Measurements from ENCODE around the gene YES1.
"Not testable (repeated sequence)": the region's sequence is repeated elsewhere in the genome, so short reads cannot be mapped to it uniquely, and the experiment has no call there.

Gene YES1

GRCh38 chr18:805755-806110 is 6.3 kb downstream of the YES1 start:
- H3K4me1 ChIP-seq (ENCODE audit: control insufficient read depth in 1 of 2, insufficient read depth in 2 of 2, low read length in 2 of 2) = peaks cover 6 to 16% of the 10 kb centered on the region in 2 donors

GRCh38 chr18:805008-805754 is 6.9 kb downstream of the YES1 start:
- Histone ChIP-seq H3K27me3 (ENCODE audit: low read depth, low read length) (no peaks in the 10 kb centered on the region), H3K4me3 (ENCODE audit: low read depth in 1 of 2, low read length in 2 of 2) (peak overlapping the region in 1 of 2 donors; percentile 43), H3K9me3 (ENCODE audit: control insufficient read depth in 1 of 2, low read length in 2 of 2) (no peaks in the 10 kb centered on the region), H3K36me3 (ENCODE audit: control insufficient read depth in 1 of 2, insufficient read depth in 2 of 2, low read length in 2 of 2) (no peaks in the 10 kb centered on the region), H3K27ac (ENCODE audit: low read length) (peak overlapping the region; percentile 13), H3K4me1 (ENCODE audit: control insufficient read depth in 1 of 2, insufficient read depth in 2 of 2, low read length in 2 of 2) (peaks cover 6 to 10% of the 10 kb centered on the region in 2 donors)

More at GRCh38 chr18:805755-806110, 6.3 kb downstream of the YES1 start:
- H3K36me3 ChIP-seq (ENCODE audit: control insufficient read depth in 1 of 2, insufficient read depth in 2 of 2, low read length in 2 of 2) = no peaks in the 10 kb centered on the region
- no peaks in the 10 kb centered on the region for H3K9me3 ChIP-seq (ENCODE audit: control insufficient read depth in 1 of 2, low read length in 2 of 2)
- H3K27ac ChIP-seq (ENCODE audit: low read length) = peak overlapping the region; percentile 13
- H3K4me3 ChIP-seq (ENCODE audit: low read depth in 1 of 2, low read length in 2 of 2) = peak overlapping the region in 1 of 2 donors; percentile 43
- no peaks in the 10 kb centered on the region for H3K27me3 ChIP-seq (ENCODE audit: low read depth, low read length)

- H3K4me3 ChIP-seq (ENCODE audit: low read depth in 1 of 2, low read length in 2 of 2) = no peak overlapping the region
- H3K27me3 ChIP-seq (ENCODE audit: low read depth, low read length) = no peaks in the 10 kb centered on the region
- peaks cover 4 to 6% of the 10 kb centered on the region in 2 donors for H3K4me1 ChIP-seq (ENCODE audit: control insufficient read depth in 1 of 2, insufficient read depth in 2 of 2, low read length in 2 of 2)
Observed at GRCh38 chr18:801137-801536, 10.9 kb downstream of the YES1 start.

DNA sequence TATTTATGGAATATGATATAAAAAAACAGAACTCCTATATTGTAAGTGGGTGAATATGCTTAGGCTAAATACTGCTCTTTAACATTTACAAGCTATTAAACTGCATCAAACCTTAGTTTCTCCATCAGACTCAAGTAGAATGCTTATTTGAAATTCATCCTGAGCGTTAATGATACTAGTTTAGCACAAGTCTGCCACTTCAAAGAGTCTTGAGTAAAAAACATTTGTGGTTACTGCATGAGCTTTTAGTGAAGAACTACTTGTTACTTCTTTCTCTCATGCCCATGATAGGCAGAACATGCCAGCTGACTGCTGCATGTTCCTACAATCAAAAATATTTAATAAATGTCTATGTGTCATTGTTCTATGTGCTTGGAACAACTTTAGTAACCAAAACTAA is 12.1 kb downstream of the YES1 start:
- H3K27ac ChIP-seq (ENCODE audit: low read length) = no peak overlapping the region
- no peaks in the 10 kb centered on the region for H3K27me3 ChIP-seq (ENCODE audit: low read depth, low read length)
- no peak overlapping the region for H3K4me3 ChIP-seq (ENCODE audit: low read depth in 1 of 2, low read length in 2 of 2)
- H3K36me3 ChIP-seq (ENCODE audit: control insufficient read depth in 1 of 2, insufficient read depth in 2 of 2, low read length in 2 of 2) = no peaks in the 10 kb centered on the region
- no peaks in the 10 kb centered on the region for H3K9me3 ChIP-seq (ENCODE audit: control insufficient read depth in 1 of 2, low read length in 2 of 2)
- H3K4me1 ChIP-seq (ENCODE audit: control insufficient read depth in 1 of 2, insufficient read depth in 2 of 2, low read length in 2 of 2) = peaks cover 0 to under 1% of the 10 kb centered on the region in 2 donors

More at GRCh38 chr18:801137-801536, 10.9 kb downstream of the YES1 start:
- H3K36me3 ChIP-seq (ENCODE audit: control insufficient read depth in 1 of 2, insufficient read depth in 2 of 2, low read length in 2 of 2) = no peaks in the 10 kb centered on the region
- no peak overlapping the region for H3K27ac ChIP-seq (ENCODE audit: low read length)
- no peaks in the 10 kb centered on the region for H3K9me3 ChIP-seq (ENCODE audit: control insufficient read depth in 1 of 2, low read length in 2 of 2)

GRCh38 chr18:795383-795782 is 16.7 kb downstream of the YES1 start:
- not testable (repeated sequence) for H3K36me3 ChIP-seq (ENCODE audit: control insufficient read depth in 1 of 2, insufficient read depth in 2 of 2, low read length in 2 of 2); H3K27ac ChIP-seq (ENCODE audit: low read length); H3K27me3 ChIP-seq (ENCODE audit: low read depth, low read length); H3K9me3 ChIP-seq (ENCODE audit: control insufficient read depth in 1 of 2, low read length in 2 of 2); H3K4me1 ChIP-seq (ENCODE audit: control insufficient read depth in 1 of 2, insufficient read depth in 2 of 2, low read length in 2 of 2); H3K4me3 ChIP-seq (ENCODE audit: low read depth in 1 of 2, low read length in 2 of 2)

DNA sequence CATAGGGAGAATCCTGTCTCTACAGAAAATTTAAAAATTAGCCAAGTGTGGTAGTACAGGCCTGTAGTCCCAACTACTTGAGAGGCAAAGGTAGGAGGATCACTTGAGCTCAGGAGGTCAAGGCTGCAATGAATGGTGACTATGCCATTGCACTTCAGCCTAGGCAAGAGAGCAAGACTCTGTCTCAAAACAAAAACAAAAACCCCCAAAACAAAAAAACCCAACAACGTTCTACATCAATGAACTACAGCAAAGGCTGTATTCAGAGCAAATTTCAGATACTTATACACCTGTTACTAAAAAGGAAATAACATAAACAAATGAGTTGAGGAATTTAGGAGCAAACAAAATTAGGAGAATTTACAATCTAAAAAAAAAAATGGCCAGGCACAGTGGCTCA is 22.6 kb downstream of the YES1 start:
- no peaks in the 10 kb centered on the region for H3K36me3 ChIP-seq (ENCODE audit: control insufficient read depth in 1 of 2, insufficient read depth in 2 of 2, low read length in 2 of 2)
- H3K27me3 ChIP-seq (ENCODE audit: low read depth, low read length) = no peaks in the 10 kb centered on the region

DNA sequence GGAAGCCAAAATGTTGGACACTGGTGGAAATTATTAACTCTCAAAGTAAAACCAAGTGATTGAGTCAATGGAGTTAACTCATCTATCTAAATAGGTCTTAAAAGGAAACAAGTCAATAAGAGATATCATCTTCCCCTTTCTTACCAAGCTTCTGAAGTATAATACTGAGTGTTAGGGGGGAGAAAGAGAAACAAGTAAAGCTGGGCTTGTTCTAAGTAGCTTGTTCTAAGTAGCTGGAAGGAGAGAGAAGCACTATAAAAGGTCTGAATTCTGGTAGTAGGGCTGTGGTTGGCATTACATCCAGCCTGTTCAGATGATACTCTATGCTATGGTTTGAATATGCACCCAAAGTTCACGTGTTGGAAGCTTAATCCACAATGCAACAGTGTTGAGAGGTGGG is 26.8 kb downstream of the YES1 start:
- H3K27ac ChIP-seq (ENCODE audit: low read length) = no peak overlapping the region
- H3K9me3 ChIP-seq (ENCODE audit: control insufficient read depth in 1 of 2, low read length in 2 of 2) = no peaks in the 10 kb centered on the region
- H3K27me3 ChIP-seq (ENCODE audit: low read depth, low read length) = no peaks in the 10 kb centered on the region
- H3K36me3 ChIP-seq (ENCODE audit: control insufficient read depth in 1 of 2, insufficient read depth in 2 of 2, low read length in 2 of 2) = no peaks in the 10 kb centered on the region
- H3K4me3 ChIP-seq (ENCODE audit: low read depth in 1 of 2, low read length in 2 of 2) = no peak overlapping the region
- peaks cover 5 to 15% of the 10 kb centered on the region in 2 donors for H3K4me1 ChIP-seq (ENCODE audit: control insufficient read depth in 1 of 2, insufficient read depth in 2 of 2, low read length in 2 of 2)

More for the DNA sequence above, 22.6 kb downstream of the YES1 start:
- peaks cover 5 to 13% of the 10 kb centered on the region in 2 donors for H3K4me1 ChIP-seq (ENCODE audit: control insufficient read depth in 1 of 2, insufficient read depth in 2 of 2, low read length in 2 of 2)
- no peak overlapping the region for H3K27ac ChIP-seq (ENCODE audit: low read length)
- no peak overlapping the region for H3K4me3 ChIP-seq (ENCODE audit: low read depth in 1 of 2, low read length in 2 of 2)
- H3K9me3 ChIP-seq (ENCODE audit: control insufficient read depth in 1 of 2, low read length in 2 of 2) = no peaks in the 10 kb centered on the region

DNA sequence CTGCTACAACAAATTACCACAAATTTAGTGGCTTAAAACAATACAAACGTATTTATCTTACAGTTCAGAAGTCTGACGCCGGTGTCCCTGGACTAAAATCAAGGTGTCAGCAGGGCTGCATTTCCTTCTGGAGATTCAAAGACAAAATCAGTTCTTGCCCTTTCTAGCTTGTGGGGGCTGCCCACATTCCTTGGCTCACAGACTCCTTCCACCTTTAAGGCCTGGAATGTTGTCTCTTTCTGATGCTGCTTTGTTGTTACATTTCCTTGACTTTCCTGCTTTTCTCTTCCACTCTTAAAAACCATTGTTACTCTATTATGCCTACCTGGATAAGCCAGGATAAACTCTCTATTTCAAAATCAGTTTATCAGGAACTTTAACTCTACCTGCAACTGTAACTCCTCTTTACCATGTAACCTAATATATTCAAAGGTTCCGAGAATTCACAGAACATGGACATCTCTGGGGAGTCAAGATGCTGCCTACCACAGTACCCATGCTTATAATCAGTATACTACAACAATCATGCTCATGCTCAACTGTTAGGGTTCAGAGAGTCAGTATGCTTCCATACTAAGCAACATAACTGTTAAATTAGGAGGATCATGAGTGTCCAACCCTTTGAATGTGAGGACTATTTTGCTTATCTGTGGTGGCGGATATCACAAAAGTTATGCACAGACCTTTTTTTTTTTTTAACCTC is 27.4 kb downstream of the YES1 start:
- Histone ChIP-seq H3K4me3 (ENCODE audit: low read depth in 1 of 2, low read length in 2 of 2) (no peak overlapping the region), H3K27ac (ENCODE audit: low read length) (no peak overlapping the region), H3K4me1 (ENCODE audit: control insufficient read depth in 1 of 2, insufficient read depth in 2 of 2, low read length in 2 of 2) (peaks cover 5 to 18% of the 10 kb centered on the region in 2 donors), H3K9me3 (ENCODE audit: control insufficient read depth in 1 of 2, low read length in 2 of 2) (no peaks in the 10 kb centered on the region), H3K27me3 (ENCODE audit: low read depth, low read length) (no peaks in the 10 kb centered on the region), H3K36me3 (ENCODE audit: control insufficient read depth in 1 of 2, insufficient read depth in 2 of 2, low read length in 2 of 2) (no peaks in the 10 kb centered on the region)

GRCh38 chr18:778194-778927 is 33.7 kb downstream of the YES1 start:
- H3K27ac ChIP-seq (ENCODE audit: low read length) = no peak overlapping the region
- H3K27me3 ChIP-seq (ENCODE audit: low read depth, low read length) = no peaks in the 10 kb centered on the region
- H3K4me1 ChIP-seq (ENCODE audit: control insufficient read depth in 1 of 2, insufficient read depth in 2 of 2, low read length in 2 of 2) = peaks cover 0 to 12% of the 10 kb centered on the region in 2 donors
- no peaks in the 10 kb centered on the region for H3K9me3 ChIP-seq (ENCODE audit: control insufficient read depth in 1 of 2, low read length in 2 of 2)
- H3K4me3 ChIP-seq (ENCODE audit: low read depth in 1 of 2, low read length in 2 of 2) = no peak overlapping the region
- no peaks in the 10 kb centered on the region for H3K36me3 ChIP-seq (ENCODE audit: control insufficient read depth in 1 of 2, insufficient read depth in 2 of 2, low read length in 2 of 2)

- H3K27ac ChIP-seq (ENCODE audit: low read length) = no peak overlapping the region
- H3K4me3 ChIP-seq (ENCODE audit: low read depth in 1 of 2, low read length in 2 of 2) = no peak overlapping the region
- no peaks in the 10 kb centered on the region for H3K9me3 ChIP-seq (ENCODE audit: control insufficient read depth in 1 of 2, low read length in 2 of 2)
- H3K36me3 ChIP-seq (ENCODE audit: control insufficient read depth in 1 of 2, insufficient read depth in 2 of 2, low read length in 2 of 2) = no peaks in the 10 kb centered on the region
- H3K4me1 ChIP-seq (ENCODE audit: control insufficient read depth in 1 of 2, insufficient read depth in 2 of 2, low read length in 2 of 2) = peaks cover 0 to 12% of the 10 kb centered on the region in 2 donors
- no peaks in the 10 kb centered on the region for H3K27me3 ChIP-seq (ENCODE audit: low read depth, low read length)
Observed at GRCh38 chr18:777021-777420, 35.0 kb downstream of the YES1 start.

- not testable (repeated sequence) for H3K36me3 ChIP-seq (ENCODE audit: control insufficient read depth in 1 of 2, insufficient read depth in 2 of 2, low read length in 2 of 2); H3K4me3 ChIP-seq (ENCODE audit: low read depth in 1 of 2, low read length in 2 of 2); H3K27me3 ChIP-seq (ENCODE audit: low read depth, low read length); H3K9me3 ChIP-seq (ENCODE audit: control insufficient read depth in 1 of 2, low read length in 2 of 2); H3K27ac ChIP-seq (ENCODE audit: low read length)
- peaks cover 0 to 12% of the 10 kb centered on the region in 2 donors for H3K4me1 ChIP-seq (ENCODE audit: control insufficient read depth in 1 of 2, insufficient read depth in 2 of 2, low read length in 2 of 2)
Observed at GRCh38 chr18:776044-776443, 36.0 kb downstream of the YES1 start.
